Fibroblast of lung (primary cell): ENCODE results near the gene RNF11. TPM values are rescaled to one million over a fixed set of nuclear protein-coding genes. Genes with fewer than 3 reads are reported as not detected.

ENCODE experiments used
- DNase-seq, 2 donors: peaks; one replicate each; pipeline versions ENCODE4 v3.0.0 to v3.0.0-alpha.2; 2010; ENCODE audit warnings: low read depth in 2 of 2
- H2AFZ ChIP-seq: 2 replicates; pipeline ENCODE4 v1.5.1; 2012; ENCODE audit warnings: low read length, control low read depth, inconsistent platforms
- H3K27ac ChIP-seq: 2 replicates; pipeline ENCODE4 v1.5.1; 2011; ENCODE audit warnings: low read length, control low read depth; ENCODE audit not compliant: insufficient read depth
- H3K27me3 ChIP-seq: 2 replicates; pipeline ENCODE4 v1.5.1; 2011; ENCODE audit warnings: mild to moderate bottlenecking, low read length; ENCODE audit not compliant: control insufficient read depth, insufficient read depth
- H3K36me3 ChIP-seq: 2 replicates; pipeline ENCODE4 v1.5.1; 2011; ENCODE audit warnings: low read length; ENCODE audit not compliant: control insufficient read depth, insufficient read depth
- H3K4me1 ChIP-seq: 2 replicates; pipeline ENCODE4 v1.5.1; 2011; ENCODE audit warnings: low read length; ENCODE audit not compliant: control insufficient read depth, insufficient read depth; ENCODE audit errors: extremely low read depth
- H3K4me2 ChIP-seq: 2 replicates; pipeline ENCODE4 v1.5.1; 2011; ENCODE audit warnings: low read length, control low read depth; ENCODE audit not compliant: insufficient read depth; ENCODE audit errors: extremely low read depth
- H3K4me3 ChIP-seq, 4 experiments: fragments of 200-600 bp in 1 of 4; sonication (generic) in 1 of 4; replicated peaks in 1 of 4; 2 replicates each; pipeline ENCODE4 v1.5.1; 2011 to 2016; ENCODE audit warnings: low read length in 4 of 4, low read depth in 3 of 4, mild to moderate bottlenecking in 3 of 4, control low read depth in 2 of 4, inconsistent platforms in 1 of 4, mixed read lengths in 1 of 4; ENCODE audit not compliant: insufficient read depth in 1 of 4; ENCODE audit errors: control extremely low read depth in 1 of 4
- H3K79me2 ChIP-seq: 2 replicates; pipeline ENCODE4 v1.5.1; 2012; ENCODE audit warnings: mild to moderate bottlenecking, low read length, inconsistent platforms; ENCODE audit not compliant: control insufficient read depth, insufficient read depth
- H3K9ac ChIP-seq: 2 replicates; pipeline ENCODE4 v1.5.1; 2011; ENCODE audit warnings: mild to moderate bottlenecking, low read length, control low read depth; ENCODE audit not compliant: insufficient read depth
- H3K9me3 ChIP-seq: 2 replicates; pipeline ENCODE4 v1.5.1; 2012; ENCODE audit warnings: low read depth, low read length; ENCODE audit not compliant: control insufficient read depth, insufficient read depth
- H4K20me1 ChIP-seq: 2 replicates; pipeline ENCODE4 v1.5.1; 2011; ENCODE audit warnings: low read length; ENCODE audit not compliant: control insufficient read depth, insufficient read depth; ENCODE audit errors: extremely low read depth
- CTCF ChIP-seq, 2 donors: IDR thresholded peaks in 1 of 2; conservative IDR thresholded peaks in 1 of 2; 1 replicate in 1 of 2; 2 replicates in 1 of 2; pipeline ENCODE4 v1.5.1; 2011 to 2012; ENCODE audit warnings: low read length in 2 of 2, control low read depth in 1 of 2, inconsistent platforms in 1 of 2, low read depth in 1 of 2, mild to moderate bottlenecking in 1 of 2
- EZH2 ChIP-seq: IDR thresholded peaks from 2 replicates; pipeline ENCODE4 v1.5.1; 2012; ENCODE audit warnings: low read length, control low read depth, mild to moderate bottlenecking; ENCODE audit errors: missing control alignments
- polyA plus RNA-seq, 2 donors: library from polyadenylated mRNA; depleted of rRNA in 1 of 2; stranded (reverse) in 1 of 2; unstranded in 1 of 2; fragments of >200 nt; gene quantifications; 2 replicates each; pipeline ENCODE4 v1.2.1, GENCODE V29; 2011 to 2012; ENCODE audit warnings: missing spikeins in 1 of 2
- total RNA-seq: library from RNA; depleted of rRNA; stranded (reverse); fragments of >200 nt; gene quantifications from 2 replicates; pipeline ENCODE4 v1.2.1, GENCODE V29; 2014

The RNF11 gene
- total and polyA plus RNA-seq, 2 donors (not counting 1 experiment from before 2014, with no cell fraction given): 116 to 209 TPM

DNA sequence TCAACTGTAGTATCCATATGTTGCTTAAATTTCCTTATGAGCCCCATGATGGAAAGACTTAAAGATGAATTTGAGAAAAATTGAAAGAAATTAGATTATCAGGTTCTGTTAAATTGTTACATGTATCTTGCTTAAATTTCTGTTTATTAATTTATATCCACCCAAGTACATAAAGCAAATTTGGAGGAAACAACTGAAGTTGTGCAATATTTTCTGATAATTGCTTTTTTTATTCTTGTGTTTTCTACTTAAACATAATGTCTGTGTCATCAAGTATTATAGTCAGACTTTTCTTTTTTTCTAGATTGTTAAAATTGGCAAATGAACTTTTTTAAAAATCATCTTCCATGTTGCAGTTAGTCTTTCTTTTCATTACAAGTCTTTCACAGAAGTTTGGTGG, 36.8 kb downstream of the RNF11 start:
- no peak overlapping the region for H3K4me2 ChIP-seq
- no peak for DNase-seq
- H3K27ac ChIP-seq: no peak overlapping the region
- no peaks in the 10 kb centered on the region for H4K20me1 ChIP-seq
- H3K27me3 ChIP-seq: no peaks in the 10 kb centered on the region
- H3K36me3 ChIP-seq: no peaks in the 10 kb centered on the region
- TF ChIP-seq CTCF (conservative IDR thresholded peaks at IDR 0.05 in 1 of 2, IDR thresholded peaks at IDR 0.05 in 1 of 2; ENCODE audit: low read depth in 1 of 2, low read length in 2 of 2): no peak
- H3K9ac ChIP-seq: no peak overlapping the region
- peaks cover 3% of the 10 kb centered on the region for H3K4me1 ChIP-seq
- H3K4me3 ChIP-seq: no peak overlapping the region
- peaks cover 1% of the 10 kb centered on the region for H3K79me2 ChIP-seq
- H3K9me3 ChIP-seq: no peaks in the 10 kb centered on the region
- no peak overlapping the region for H2AFZ ChIP-seq

DNA sequence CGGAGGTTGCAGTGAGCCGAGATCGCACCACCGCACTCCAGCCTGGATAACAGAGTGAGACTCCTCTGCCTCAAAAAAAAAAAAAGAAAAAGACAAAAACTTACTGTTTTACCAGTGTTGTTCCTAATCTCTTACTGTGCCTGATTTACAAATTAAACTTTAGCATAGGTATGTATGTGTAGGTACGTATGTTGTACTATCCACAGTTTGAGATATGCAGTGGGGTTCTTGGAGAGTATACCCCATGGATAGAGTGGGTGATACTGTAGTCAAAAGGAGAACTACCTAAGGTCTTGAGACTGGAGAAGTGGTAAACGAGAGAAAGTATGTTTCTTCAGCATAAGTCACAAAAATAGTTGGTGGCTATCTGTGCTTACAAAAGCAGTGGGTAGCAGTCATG, 38.6 kb downstream of the RNF11 start:
- Histone ChIP-seq H3K79me2 (no peaks in the 10 kb centered on the region), H3K9me3 (no peaks in the 10 kb centered on the region), H3K4me3 (no peak overlapping the region), H3K4me2 (no peak overlapping the region), H3K27me3 (no peaks in the 10 kb centered on the region), H3K9ac (no peak overlapping the region), H2AFZ (no peak overlapping the region), H3K4me1 (no peaks in the 10 kb centered on the region), H4K20me1 (no peaks in the 10 kb centered on the region), H3K36me3 (no peaks in the 10 kb centered on the region), H3K27ac (no peak overlapping the region)
- DNase-seq: no peak
- TF ChIP-seq CTCF (conservative IDR thresholded peaks at IDR 0.05 in 1 of 2, IDR thresholded peaks at IDR 0.05 in 1 of 2; ENCODE audit: low read depth in 1 of 2, low read length in 2 of 2) (no peak), EZH2 (no peak)

DNA sequence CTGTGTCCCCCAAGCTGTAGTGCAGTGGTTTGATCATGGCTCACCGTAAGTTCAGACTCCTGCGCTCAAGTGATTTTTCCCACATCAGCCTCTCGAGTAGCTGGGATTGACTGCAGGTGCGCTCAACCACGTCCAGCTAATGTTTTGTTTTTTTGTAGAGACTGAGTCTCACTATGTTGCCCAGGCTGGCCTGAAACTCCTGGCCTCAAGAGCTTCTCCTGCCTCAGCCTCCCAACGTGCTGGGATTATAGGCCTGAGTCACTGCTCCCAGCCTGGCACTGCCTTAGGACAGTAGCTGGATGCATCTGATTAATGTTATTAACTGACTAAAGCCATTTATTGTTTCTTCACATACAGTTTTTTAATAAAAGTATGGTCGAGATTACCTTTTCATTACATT, 40.2 kb downstream of the RNF11 start:
- TF ChIP-seq EZH2 (no peak), CTCF (conservative IDR thresholded peaks at IDR 0.05 in 1 of 2, IDR thresholded peaks at IDR 0.05 in 1 of 2; ENCODE audit: low read depth in 1 of 2, low read length in 2 of 2) (no peak)

More for the DNA sequence above, 40.2 kb downstream of the RNF11 start:
- Histone ChIP-seq H3K27ac (no peak overlapping the region), H3K36me3 (no peaks in the 10 kb centered on the region), H2AFZ (no peak overlapping the region), H3K4me2 (no peak overlapping the region), H3K9ac (no peak overlapping the region), H3K27me3 (no peaks in the 10 kb centered on the region), H3K9me3 (no peaks in the 10 kb centered on the region), H3K4me1 (no peaks in the 10 kb centered on the region), H3K79me2 (no peaks in the 10 kb centered on the region), H4K20me1 (no peaks in the 10 kb centered on the region), H3K4me3 (no peak overlapping the region)
- DNase-seq: no peak
